Measurements from ENCODE around the gene ALKBH6. TPM values are rescaled to one million over a fixed set of nuclear protein-coding genes. Genes with fewer than 3 reads are reported as not detected.
"Not testable (repeated sequence)": the region's sequence is repeated elsewhere in the genome, so short reads cannot be mapped to it uniquely, and the experiment has no call there.

ALKBH6 gene
- total RNA-seq, 1 donor from 2014 or later, result 16.0 TPM

GRCh38 chr19:35988824-35989223 lies 25.2 kb downstream of the ALKBH6 start:
- no peaks in the 10 kb centered on the region for H3K36me3 Mint-ChIP-seq (ENCODE audit: unreplicated experiment)
- no peak overlapping the region for H3K27ac Mint-ChIP-seq (ENCODE audit: unreplicated experiment)
- H3K4me1 Mint-ChIP-seq (ENCODE audit: unreplicated experiment), result peaks cover 5% of the 10 kb centered on the region
- no peaks in the 10 kb centered on the region for H3K9me3 Mint-ChIP-seq (ENCODE audit: unreplicated experiment)
- no peak for TF ChIP-seq CTCF (IDR thresholded peaks at IDR 0.05)
- H3K27me3 Mint-ChIP-seq (ENCODE audit: unreplicated experiment), result peaks cover 26% of the 10 kb centered on the region
- H3K4me3 Mint-ChIP-seq (ENCODE audit: unreplicated experiment), result no peak overlapping the region
- no peak for DNase-seq (ENCODE audit: extremely low spot score, unreplicated experiment)

DNA sequence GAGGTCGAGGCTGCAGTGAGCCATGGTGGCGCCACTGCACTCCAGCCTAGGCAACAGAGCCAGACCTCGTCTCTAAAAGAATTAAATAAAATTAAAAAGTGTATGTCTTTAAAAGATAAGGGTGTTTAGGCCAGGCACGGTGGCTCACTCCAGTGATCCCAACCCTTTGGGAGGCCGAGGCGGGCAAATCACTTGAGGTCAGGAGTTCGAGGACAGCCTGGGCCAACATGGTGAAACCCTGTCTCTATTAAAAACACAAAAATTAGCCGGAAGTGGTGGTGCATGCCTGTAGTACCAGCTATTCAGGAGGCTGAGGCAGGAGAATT lies 26.5 kb downstream of the ALKBH6 start:
- peaks cover 26% of the 10 kb centered on the region for H3K27me3 Mint-ChIP-seq (ENCODE audit: unreplicated experiment)
- no peak for TF ChIP-seq CTCF (IDR thresholded peaks at IDR 0.05)
- no peaks in the 10 kb centered on the region for H3K36me3 Mint-ChIP-seq (ENCODE audit: unreplicated experiment)
- no peak for DNase-seq (ENCODE audit: extremely low spot score, unreplicated experiment)
- H3K27ac Mint-ChIP-seq (ENCODE audit: unreplicated experiment), result no peak overlapping the region
- H3K9me3 Mint-ChIP-seq (ENCODE audit: unreplicated experiment), result no peaks in the 10 kb centered on the region
- H3K4me3 Mint-ChIP-seq (ENCODE audit: unreplicated experiment), result peak overlapping the region; percentile 60
- H3K4me1 Mint-ChIP-seq (ENCODE audit: unreplicated experiment), result peaks cover 5% of the 10 kb centered on the region

DNA sequence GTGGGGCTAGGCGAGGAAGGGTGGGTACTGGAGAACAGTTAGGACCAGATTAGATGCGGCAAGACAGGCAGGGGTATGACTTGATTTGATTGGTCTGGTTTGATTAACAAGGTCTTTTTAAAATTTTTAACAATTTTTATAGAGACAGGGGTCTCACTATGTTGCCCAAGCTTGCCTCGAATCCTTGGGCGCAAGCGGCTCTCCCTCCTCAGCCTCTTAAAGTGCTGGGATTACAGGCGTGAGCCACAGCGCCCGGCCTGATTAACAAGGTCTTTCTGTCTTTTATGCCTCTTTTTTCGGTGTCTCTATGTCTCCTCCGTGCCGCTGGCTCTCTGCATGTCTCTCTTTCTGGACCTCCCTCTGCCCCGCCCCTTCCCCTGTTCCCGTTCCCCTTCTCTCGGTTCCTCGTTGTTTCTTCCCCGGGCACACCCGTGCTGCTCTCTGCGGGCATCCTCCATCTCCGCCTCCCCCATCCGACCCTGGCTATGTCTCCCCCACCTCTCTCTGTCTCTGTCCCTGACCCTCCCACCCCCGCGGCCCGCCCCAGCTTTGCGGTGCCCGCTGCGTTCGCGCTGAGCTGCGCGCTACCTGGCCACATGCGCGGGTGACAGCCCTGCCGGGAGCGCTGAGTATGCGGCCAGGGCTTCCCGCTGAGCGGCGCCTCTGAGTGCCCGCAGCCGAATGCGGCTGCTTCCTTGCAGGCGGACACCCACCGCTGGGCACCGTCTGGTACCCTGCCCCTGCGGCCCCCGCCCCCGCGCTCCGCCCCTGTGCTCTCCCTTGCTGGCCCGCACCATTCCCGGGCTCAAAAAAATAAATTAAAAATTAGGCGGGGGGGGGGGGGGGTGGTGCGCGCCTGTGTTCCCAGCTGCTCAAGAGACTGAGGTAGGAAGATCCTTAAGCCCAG lies 27.1 kb downstream of the ALKBH6 start:
- Mint-ChIP-seq H3K27ac (ENCODE audit: unreplicated experiment) (no peak overlapping the region), H3K4me1 (ENCODE audit: unreplicated experiment) (peaks cover 5% of the 10 kb centered on the region), H3K4me3 (ENCODE audit: unreplicated experiment) (peak overlapping the region; percentile 79), H3K36me3 (ENCODE audit: unreplicated experiment) (no peaks in the 10 kb centered on the region), H3K9me3 (ENCODE audit: unreplicated experiment) (no peaks in the 10 kb centered on the region), H3K27me3 (ENCODE audit: unreplicated experiment) (peaks cover 26% of the 10 kb centered on the region)
- TF ChIP-seq CTCF (IDR thresholded peaks at IDR 0.05), result no peak
- no peak for DNase-seq (ENCODE audit: extremely low spot score, unreplicated experiment)

DNA sequence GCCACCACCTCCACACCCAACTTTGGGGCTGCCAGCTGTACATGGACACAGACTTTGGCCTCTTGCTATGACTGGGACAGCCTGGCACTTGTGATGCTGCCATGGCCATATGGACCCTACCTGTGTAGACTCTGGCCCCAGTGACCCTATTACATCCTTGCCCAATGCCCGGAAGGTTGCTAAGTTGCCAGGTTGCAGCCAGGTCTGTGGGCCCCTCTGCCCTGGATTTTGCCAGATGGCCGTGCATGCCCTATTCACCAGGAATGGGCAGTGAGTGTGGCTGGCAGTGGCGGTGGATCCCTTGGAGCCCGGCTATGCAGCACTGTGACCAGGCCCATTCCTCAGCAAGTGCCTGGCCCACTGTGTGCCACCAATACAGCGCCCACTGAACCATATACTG lies 27.9 kb downstream of the ALKBH6 start:
- no peak for TF ChIP-seq CTCF (IDR thresholded peaks at IDR 0.05)
- H3K27me3 Mint-ChIP-seq (ENCODE audit: unreplicated experiment), result peaks cover 26% of the 10 kb centered on the region
- no peaks in the 10 kb centered on the region for H3K36me3 Mint-ChIP-seq (ENCODE audit: unreplicated experiment)
- H3K9me3 Mint-ChIP-seq (ENCODE audit: unreplicated experiment), result no peaks in the 10 kb centered on the region
- H3K27ac Mint-ChIP-seq (ENCODE audit: unreplicated experiment), result no peak overlapping the region
- H3K4me1 Mint-ChIP-seq (ENCODE audit: unreplicated experiment), result peaks cover 5% of the 10 kb centered on the region
- DNase-seq (ENCODE audit: extremely low spot score, unreplicated experiment), result no peak
- H3K4me3 Mint-ChIP-seq (ENCODE audit: unreplicated experiment), result peak overlapping the region; percentile 42

DNA sequence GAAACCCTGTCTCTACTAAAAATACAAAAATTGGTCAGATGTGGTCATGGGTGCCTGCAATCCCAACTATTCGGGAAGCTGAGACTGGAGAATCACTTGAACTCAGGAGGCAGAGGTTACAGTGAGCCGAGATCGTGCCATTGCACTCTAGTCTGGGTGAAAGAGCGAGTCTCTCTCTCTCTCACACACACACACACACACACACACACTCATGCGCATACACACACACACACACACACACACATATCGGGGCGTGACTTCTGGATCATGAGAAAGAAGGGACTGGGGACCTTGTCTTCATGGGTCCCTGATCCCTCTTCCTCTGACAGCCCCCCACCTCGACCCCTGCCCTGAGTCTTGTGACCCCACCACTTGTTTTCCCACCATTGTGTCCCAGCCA lies 30.8 kb downstream of the ALKBH6 start:
- Mint-ChIP-seq H3K9me3 (ENCODE audit: unreplicated experiment) (no peaks in the 10 kb centered on the region), H3K27ac (ENCODE audit: unreplicated experiment) (no peak overlapping the region), H3K4me3 (ENCODE audit: unreplicated experiment) (no peak overlapping the region), H3K4me1 (ENCODE audit: unreplicated experiment) (peaks cover 5% of the 10 kb centered on the region), H3K36me3 (ENCODE audit: unreplicated experiment) (no peaks in the 10 kb centered on the region), H3K27me3 (ENCODE audit: unreplicated experiment) (peaks cover 26% of the 10 kb centered on the region)
- no peak for TF ChIP-seq CTCF (IDR thresholded peaks at IDR 0.05)
- no peak for DNase-seq (ENCODE audit: extremely low spot score, unreplicated experiment)

- H3K36me3 Mint-ChIP-seq (ENCODE audit: unreplicated experiment); H3K4me3 Mint-ChIP-seq (ENCODE audit: unreplicated experiment); H3K9me3 Mint-ChIP-seq (ENCODE audit: unreplicated experiment); H3K27ac Mint-ChIP-seq (ENCODE audit: unreplicated experiment); H3K4me1 Mint-ChIP-seq (ENCODE audit: unreplicated experiment); DNase-seq (ENCODE audit: extremely low spot score, unreplicated experiment): not testable (repeated sequence)
- peaks cover 20% of the 10 kb centered on the region for H3K27me3 Mint-ChIP-seq (ENCODE audit: unreplicated experiment)
Measured at GRCh38 chr19:35980997-35981396, 33.0 kb downstream of the ALKBH6 start.
